ENCODE measurements around the gene ACOX3. TPM values are rescaled to one million over a fixed set of nuclear protein-coding genes. Genes with fewer than 3 reads are reported as not detected.

Gene ACOX3
- total and polyA plus RNA-seq, 10 of the 15 experiments (the other 5 are each of a cell fraction or from before 2014, with no cell fraction given), result 2.0 to 24.5 (median 14.0) TPM

DNA sequence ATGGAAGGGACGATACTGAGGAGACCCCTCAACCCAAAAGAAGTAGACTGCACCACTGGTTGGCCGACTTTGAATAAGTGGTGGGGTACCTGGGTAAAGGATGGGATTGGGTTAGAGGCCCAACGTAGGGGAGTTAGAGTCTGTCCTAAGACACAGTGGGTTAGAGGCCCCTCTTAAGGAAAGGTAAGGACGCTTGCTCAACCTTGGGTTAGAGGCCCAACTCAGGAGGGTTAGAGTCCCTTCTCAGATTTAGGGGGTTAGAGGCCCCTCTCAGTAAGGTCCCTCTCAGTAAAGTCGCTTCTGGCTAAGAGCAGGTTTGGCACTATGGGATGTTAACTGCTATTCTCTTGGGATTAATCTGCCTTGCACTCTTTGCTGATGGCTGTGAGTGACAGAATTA, 81.3 kb downstream of the ACOX3 start (continued):
- TF ChIP-seq, protein P1, sequence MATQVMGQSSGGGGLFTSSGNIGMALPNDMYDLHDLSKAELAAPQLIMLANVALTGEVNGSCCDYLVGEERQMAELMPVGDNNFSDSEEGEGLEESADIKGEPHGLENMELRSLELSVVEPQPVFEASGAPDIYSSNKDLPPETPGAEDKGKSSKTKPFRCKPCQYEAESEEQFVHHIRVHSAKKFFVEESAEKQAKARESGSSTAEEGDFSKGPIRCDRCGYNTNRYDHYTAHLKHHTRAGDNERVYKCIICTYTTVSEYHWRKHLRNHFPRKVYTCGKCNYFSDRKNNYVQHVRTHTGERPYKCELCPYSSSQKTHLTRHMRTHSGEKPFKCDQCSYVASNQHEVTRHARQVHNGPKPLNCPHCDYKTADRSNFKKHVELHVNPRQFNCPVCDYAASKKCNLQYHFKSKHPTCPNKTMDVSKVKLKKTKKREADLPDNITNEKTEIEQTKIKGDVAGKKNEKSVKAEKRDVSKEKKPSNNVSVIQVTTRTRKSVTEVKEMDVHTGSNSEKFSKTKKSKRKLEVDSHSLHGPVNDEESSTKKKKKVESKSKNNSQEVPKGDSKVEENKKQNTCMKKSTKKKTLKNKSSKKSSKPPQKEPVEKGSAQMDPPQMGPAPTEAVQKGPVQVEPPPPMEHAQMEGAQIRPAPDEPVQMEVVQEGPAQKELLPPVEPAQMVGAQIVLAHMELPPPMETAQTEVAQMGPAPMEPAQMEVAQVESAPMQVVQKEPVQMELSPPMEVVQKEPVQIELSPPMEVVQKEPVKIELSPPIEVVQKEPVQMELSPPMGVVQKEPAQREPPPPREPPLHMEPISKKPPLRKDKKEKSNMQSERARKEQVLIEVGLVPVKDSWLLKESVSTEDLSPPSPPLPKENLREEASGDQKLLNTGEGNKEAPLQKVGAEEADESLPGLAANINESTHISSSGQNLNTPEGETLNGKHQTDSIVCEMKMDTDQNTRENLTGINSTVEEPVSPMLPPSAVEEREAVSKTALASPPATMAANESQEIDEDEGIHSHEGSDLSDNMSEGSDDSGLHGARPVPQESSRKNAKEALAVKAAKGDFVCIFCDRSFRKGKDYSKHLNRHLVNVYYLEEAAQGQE (IDR thresholded peaks at IDR 0.05; ENCODE audit: low read depth, low read length), result no peak
- TF ChIP-seq HCFC1 (IDR thresholded peaks at IDR 0.05; ENCODE audit: low read length) (no peak), MYC (IDR thresholded peaks at IDR 0.05; ENCODE audit: insufficient read depth, insufficient read length, insufficient replicate concordance, low read length, severe bottlenecking) (no peak), IRF4 (IDR thresholded peaks at IDR 0.05; ENCODE audit: low read depth, low read length) (no peak)
- TF ChIP-seq, protein P2, sequence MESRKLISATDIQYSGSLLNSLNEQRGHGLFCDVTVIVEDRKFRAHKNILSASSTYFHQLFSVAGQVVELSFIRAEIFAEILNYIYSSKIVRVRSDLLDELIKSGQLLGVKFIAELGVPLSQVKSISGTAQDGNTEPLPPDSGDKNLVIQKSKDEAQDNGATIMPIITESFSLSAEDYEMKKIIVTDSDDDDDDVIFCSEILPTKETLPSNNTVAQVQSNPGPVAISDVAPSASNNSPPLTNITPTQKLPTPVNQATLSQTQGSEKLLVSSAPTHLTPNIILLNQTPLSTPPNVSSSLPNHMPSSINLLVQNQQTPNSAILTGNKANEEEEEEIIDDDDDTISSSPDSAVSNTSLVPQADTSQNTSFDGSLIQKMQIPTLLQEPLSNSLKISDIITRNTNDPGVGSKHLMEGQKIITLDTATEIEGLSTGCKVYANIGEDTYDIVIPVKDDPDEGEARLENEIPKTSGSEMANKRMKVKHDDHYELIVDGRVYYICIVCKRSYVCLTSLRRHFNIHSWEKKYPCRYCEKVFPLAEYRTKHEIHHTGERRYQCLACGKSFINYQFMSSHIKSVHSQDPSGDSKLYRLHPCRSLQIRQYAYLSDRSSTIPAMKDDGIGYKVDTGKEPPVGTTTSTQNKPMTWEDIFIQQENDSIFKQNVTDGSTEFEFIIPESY (IDR thresholded peaks at IDR 0.05), result no peak
- TF ChIP-seq, protein P3, sequence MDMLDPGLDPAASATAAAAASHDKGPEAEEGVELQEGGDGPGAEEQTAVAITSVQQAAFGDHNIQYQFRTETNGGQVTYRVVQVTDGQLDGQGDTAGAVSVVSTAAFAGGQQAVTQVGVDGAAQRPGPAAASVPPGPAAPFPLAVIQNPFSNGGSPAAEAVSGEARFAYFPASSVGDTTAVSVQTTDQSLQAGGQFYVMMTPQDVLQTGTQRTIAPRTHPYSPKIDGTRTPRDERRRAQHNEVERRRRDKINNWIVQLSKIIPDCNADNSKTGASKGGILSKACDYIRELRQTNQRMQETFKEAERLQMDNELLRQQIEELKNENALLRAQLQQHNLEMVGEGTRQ (IDR thresholded peaks at IDR 0.05; ENCODE audit: borderline replicate concordance, low read depth, low read length), result no peak

DNA sequence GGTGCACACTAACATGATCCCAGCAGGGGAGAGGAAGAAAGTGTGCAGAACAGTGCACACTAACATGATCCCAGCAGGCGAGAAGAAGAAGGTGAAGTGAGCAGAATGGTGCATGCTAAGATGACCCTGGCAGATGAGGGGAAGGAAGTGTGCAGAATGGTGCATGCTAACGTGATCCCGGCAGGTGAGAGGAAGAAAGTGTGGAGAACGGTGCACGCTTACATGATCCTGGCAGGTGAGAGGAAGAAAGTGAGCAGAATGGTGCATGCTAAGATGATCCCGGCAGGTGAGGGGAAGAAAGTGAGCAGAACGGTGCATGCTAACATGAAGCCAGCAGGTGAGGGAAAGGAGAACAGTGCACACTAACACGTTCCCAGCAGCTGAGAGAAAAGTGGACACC, 83.7 kb downstream of the ACOX3 start:
- ATAC-seq (no peak), DNase-seq (ENCODE audit: low read depth, low spot score) (no peak), FAIRE-seq (no peak)
- TF ChIP-seq, protein P4, sequence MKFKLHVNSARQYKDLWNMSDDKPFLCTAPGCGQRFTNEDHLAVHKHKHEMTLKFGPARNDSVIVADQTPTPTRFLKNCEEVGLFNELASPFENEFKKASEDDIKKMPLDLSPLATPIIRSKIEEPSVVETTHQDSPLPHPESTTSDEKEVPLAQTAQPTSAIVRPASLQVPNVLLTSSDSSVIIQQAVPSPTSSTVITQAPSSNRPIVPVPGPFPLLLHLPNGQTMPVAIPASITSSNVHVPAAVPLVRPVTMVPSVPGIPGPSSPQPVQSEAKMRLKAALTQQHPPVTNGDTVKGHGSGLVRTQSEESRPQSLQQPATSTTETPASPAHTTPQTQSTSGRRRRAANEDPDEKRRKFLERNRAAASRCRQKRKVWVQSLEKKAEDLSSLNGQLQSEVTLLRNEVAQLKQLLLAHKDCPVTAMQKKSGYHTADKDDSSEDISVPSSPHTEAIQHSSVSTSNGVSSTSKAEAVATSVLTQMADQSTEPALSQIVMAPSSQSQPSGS (IDR thresholded peaks at IDR 0.05; ENCODE audit: low read length), result no peak
- TF ChIP-seq EED (IDR thresholded peaks at IDR 0.05; ENCODE audit: low read depth) (no peak), SREBF2 (IDR thresholded peaks at IDR 0.05; ENCODE audit: low read length) (no peak)
- Histone ChIP-seq H3K9ac (ENCODE audit: control insufficient read depth, insufficient read depth, low read length) (no peak overlapping the region), H3K4me1 (ENCODE audit: control insufficient read depth, insufficient read depth, low read length) (no peaks in the 10 kb centered on the region), H4K20me1 (ENCODE audit: control insufficient read depth, insufficient read depth) (no peaks in the 10 kb centered on the region), H3K27ac (ENCODE audit: control insufficient read depth, insufficient read depth) (no peak overlapping the region), H3K79me2 (ENCODE audit: control insufficient read depth, insufficient read depth, low read length) (no peaks in the 10 kb centered on the region), H3K36me3 (ENCODE audit: control insufficient read depth in 2 of 2, insufficient read depth in 2 of 2, low read length in 1 of 2) (no peaks in the 10 kb centered on the region), H2AFZ (ENCODE audit: control insufficient read depth, low read depth, low read length) (no peak overlapping the region), H3K9me3 (replicated peaks; ENCODE audit: control insufficient read depth, insufficient read depth, low read length) (no peaks in the 10 kb centered on the region; the same call in 2 of the 3 replicates), H3K4me2 (ENCODE audit: control insufficient read depth, insufficient read depth) (no peak overlapping the region), H3K4me3 (no peak overlapping the region), H3K27me3 (replicated peaks in 1 of 2; ENCODE audit: control insufficient read depth in 2 of 2, insufficient read depth in 2 of 2, low read length in 1 of 2) (peaks cover 0 to 2% of the 10 kb centered on the region in 2 experiments; a peak in 2 of 4 replicates)
- ChIA-PET RAD21 (ENCODE audit: unreplicated experiment) (no interaction called here), POLR2A (no interaction called here), SMC1A (ENCODE audit: uncharacterized antibody, unreplicated experiment) (no interaction called here), CTCF (no interaction called here)
- in situ Hi-C loops (cut with MboI), result no loop called here
- no TSS peak for BruUV-seq (replicated peaks)
- 51% methylated on average over 8 of the region's 8 CpGs for WGBS (ENCODE audit: insufficient coverage, insufficient replicate concordance, low lambda C conversion rate, missing lambda C conversion rate)
- intact Hi-C loops (cut with micrococcal nuclease; ENCODE audit: unreplicated experiment), result no loop called here
